Measurements from ENCODE around the gene FHIT. TPM values are rescaled to one million over a fixed set of nuclear protein-coding genes. Genes with fewer than 3 reads are reported as not detected.

FHIT gene
- total RNA-seq, 2 donors from 2014 or later: 10.4 to 15.8 TPM

GRCh38 chr3:59699648-59700320, 1551.5 kb downstream of the FHIT start:
- Histone ChIP-seq H3K9me3 (no peaks in the 10 kb centered on the region), H3K27me3 (no peaks in the 10 kb centered on the region), H3K4me3 (no peak overlapping the region), H3K4me1 (no peaks in the 10 kb centered on the region), H3K27ac (no peak overlapping the region), H3K36me3 (replicated peaks in 1 of 2; ENCODE audit: insufficient read depth in 1 of 2, low read depth in 2 of 2) (no peaks in the 10 kb centered on the region)
- DNase-seq (no peak), ATAC-seq (no peak)
- TF ChIP-seq POLR2A (IDR thresholded peaks at IDR 0.05) (no peak), CTCF (IDR thresholded peaks at IDR 0.05) (no peak)
- WGBS, 2 donors: 86 to 90% methylated on average over 6 of the region's 6 CpGs
- intact Hi-C loops (cut with DNase I): no loop called here

Small RNAs within 50 kb of the gene (microRNA-seq; reads per million reads assigned to microRNA genes)
- 0 reads per million in 2 donors for gene MIR548BB (ENCODE audit: borderline number of aligned reads in 2 of 2, borderline replicate concordance in 2 of 2)

Small RNAs within 50 kb of the gene (small RNA-seq; reads per million reads assigned to genes)
- gene MIR548BB (not detected), gene RF00012 (not detected)
